Middle frontal gyrus (tissue), 1 donor: ENCODE data around the gene ANTXR1.
A peak's percentile ranks its signal among the peaks of the same experiment; 100 is the strongest.

Source experiments
- DNase-seq: peaks from one replicate; pipeline ENCODE4 v3.0.0-alpha.2; 2015; ENCODE audit warnings: low spot score; ENCODE audit errors: extremely low spot score

Gene ANTXR1

GRCh38 chr2:69131983-69132675, 119.2 kb downstream of the ANTXR1 start:
- DNase-seq: no peak

GRCh38 chr2:69132960-69133590, 120.1 kb downstream of the ANTXR1 start:
- no peak for DNase-seq

- no peak for DNase-seq
Observed at GRCh38 chr2:69133898-69134297, 120.9 kb downstream of the ANTXR1 start.

- DNase-seq: no peak
Observed at GRCh38 chr2:69134306-69134945, 121.4 kb downstream of the ANTXR1 start.

- DNase-seq: no peak
Observed at GRCh38 chr2:69138247-69138772, 125.3 kb downstream of the ANTXR1 start.

- no peak for DNase-seq
Observed at GRCh38 chr2:69138793-69139459, 125.9 kb downstream of the ANTXR1 start.

- no peak for DNase-seq
Observed at GRCh38 chr2:69139778-69140670, 127.0 kb downstream of the ANTXR1 start.

GRCh38 chr2:69141061-69141460, 128.1 kb downstream of the ANTXR1 start:
- DNase-seq: no peak

- peak; percentile 30 for DNase-seq
Observed at GRCh38 chr2:69143748-69144360, 130.9 kb downstream of the ANTXR1 start.

- DNase-seq: no peak
Observed at GRCh38 chr2:69145204-69145603, 132.2 kb downstream of the ANTXR1 start.

GRCh38 chr2:69147841-69148533, 135.0 kb downstream of the ANTXR1 start:
- DNase-seq: no peak

- no peak for DNase-seq
Observed at GRCh38 chr2:69149631-69150215, 136.7 kb downstream of the ANTXR1 start.

GRCh38 chr2:69151931-69152330, 139.0 kb downstream of the ANTXR1 start:
- no peak for DNase-seq

GRCh38 chr2:69152847-69153583, 140.0 kb downstream of the ANTXR1 start:
- DNase-seq: no peak

GRCh38 chr2:69154106-69154505, 141.1 kb downstream of the ANTXR1 start:
- no peak for DNase-seq

GRCh38 chr2:69156624-69157023, 143.6 kb downstream of the ANTXR1 start:
- no peak for DNase-seq

GRCh38 chr2:69157441-69157840, 144.5 kb downstream of the ANTXR1 start:
- DNase-seq: no peak

GRCh38 chr2:69159986-69160385, 147.0 kb downstream of the ANTXR1 start:
- no peak for DNase-seq

GRCh38 chr2:69162057-69162456, 149.1 kb downstream of the ANTXR1 start:
- DNase-seq: no peak
